Prostate gland (tissue), 2 donors: Measurements from ENCODE around the gene CMSS1.

Source experiments
- POLR2A ChIP-seq: fragments of 450-650 bp; IDR thresholded peaks from one replicate; pipeline ENCODE4 v1.6.1; 2016; ENCODE audit warnings: antibody characterized with exemption, mild to moderate bottlenecking
- POLR2AphosphoS5 ChIP-seq: sonication (generic); formaldehyde crosslinking; IDR thresholded peaks from one replicate; pipeline ENCODE4 v1.6.1; 2017; ENCODE audit warnings: antibody characterized with exemption
- TF ChIP-seq, protein P1 (sequence below), 4 experiments: fragments of 200-600 bp in 2 of 4; fragments of 450-650 bp in 2 of 4; sonication (generic) in 2 of 4; IDR thresholded peaks; 1 replicate in 3 of 4; 2 replicates in 1 of 4; pipeline ENCODE4 v1.5.1; 2016 to 2019; ENCODE audit warnings: antibody characterized with exemption in 4 of 4, mild to moderate bottlenecking in 2 of 4, moderate library complexity in 2 of 4

DNA sequence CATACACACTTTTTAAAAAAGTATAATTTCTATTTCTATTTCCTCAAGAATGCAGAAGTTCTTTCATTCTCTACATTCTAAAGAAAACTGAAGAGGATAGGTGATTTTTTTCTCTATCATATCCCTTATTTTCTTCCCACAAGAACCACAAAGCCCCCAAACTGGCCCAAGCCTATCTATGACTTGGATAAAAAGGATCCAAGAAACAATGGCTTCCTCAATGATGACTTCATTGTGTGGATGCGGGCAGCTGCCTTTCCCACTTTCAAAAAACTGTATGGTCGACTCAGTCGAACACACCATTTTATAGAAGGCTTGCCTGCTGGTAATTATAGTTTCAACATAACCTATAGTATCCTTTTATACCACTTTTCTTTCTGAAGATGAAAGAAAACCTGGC, 390.2 kb downstream of the CMSS1 start:
- TF ChIP-seq, protein P1, sequence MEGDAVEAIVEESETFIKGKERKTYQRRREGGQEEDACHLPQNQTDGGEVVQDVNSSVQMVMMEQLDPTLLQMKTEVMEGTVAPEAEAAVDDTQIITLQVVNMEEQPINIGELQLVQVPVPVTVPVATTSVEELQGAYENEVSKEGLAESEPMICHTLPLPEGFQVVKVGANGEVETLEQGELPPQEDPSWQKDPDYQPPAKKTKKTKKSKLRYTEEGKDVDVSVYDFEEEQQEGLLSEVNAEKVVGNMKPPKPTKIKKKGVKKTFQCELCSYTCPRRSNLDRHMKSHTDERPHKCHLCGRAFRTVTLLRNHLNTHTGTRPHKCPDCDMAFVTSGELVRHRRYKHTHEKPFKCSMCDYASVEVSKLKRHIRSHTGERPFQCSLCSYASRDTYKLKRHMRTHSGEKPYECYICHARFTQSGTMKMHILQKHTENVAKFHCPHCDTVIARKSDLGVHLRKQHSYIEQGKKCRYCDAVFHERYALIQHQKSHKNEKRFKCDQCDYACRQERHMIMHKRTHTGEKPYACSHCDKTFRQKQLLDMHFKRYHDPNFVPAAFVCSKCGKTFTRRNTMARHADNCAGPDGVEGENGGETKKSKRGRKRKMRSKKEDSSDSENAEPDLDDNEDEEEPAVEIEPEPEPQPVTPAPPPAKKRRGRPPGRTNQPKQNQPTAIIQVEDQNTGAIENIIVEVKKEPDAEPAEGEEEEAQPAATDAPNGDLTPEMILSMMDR (IDR thresholded peaks at IDR 0.05), result no peak
- TF ChIP-seq POLR2A (no peak), POLR2AphosphoS5 (no peak)
